ENCODE measurements around the gene CD209.

CD209 gene

GRCh38 chr19:7778081-7778480 lies 30.7 kb upstream of the CD209 start:
- Histone ChIP-seq H3K36me3 (ENCODE audit: control insufficient read depth, insufficient read depth, low read length) (no peaks in the 10 kb centered on the region), H3K27me3 (replicated peaks; ENCODE audit: control insufficient read depth, insufficient read depth, low read length) (no peaks in the 10 kb centered on the region), H3K4me3 (replicated peaks; ENCODE audit: low read depth, low read length) (no peak overlapping the region)
- DNase-seq (ENCODE audit: extremely low read depth, insufficient read length) = no peak
- no peak for TF ChIP-seq CTCF (IDR thresholded peaks at IDR 0.05; ENCODE audit: insufficient read depth, low read length, poor library complexity, severe bottlenecking)

GRCh38 chr19:7775761-7776160 lies 28.4 kb upstream of the CD209 start:
- no peaks in the 10 kb centered on the region for H3K36me3 ChIP-seq (ENCODE audit: control insufficient read depth, insufficient read depth, low read length)
- DNase-seq (ENCODE audit: extremely low read depth, insufficient read length) = no peak
- H3K4me3 ChIP-seq (replicated peaks; ENCODE audit: low read depth, low read length) = no peak overlapping the region
- TF ChIP-seq CTCF (IDR thresholded peaks at IDR 0.05; ENCODE audit: insufficient read depth, low read length, poor library complexity, severe bottlenecking) = no peak
- H3K27me3 ChIP-seq (replicated peaks; ENCODE audit: control insufficient read depth, insufficient read depth, low read length) = no peaks in the 10 kb centered on the region

GRCh38 chr19:7773841-7774240 lies 26.5 kb upstream of the CD209 start:
- H3K4me3 ChIP-seq (replicated peaks; ENCODE audit: low read depth, low read length) = no peak overlapping the region
- H3K27me3 ChIP-seq (replicated peaks; ENCODE audit: control insufficient read depth, insufficient read depth, low read length) = no peaks in the 10 kb centered on the region
- DNase-seq (ENCODE audit: extremely low read depth, insufficient read length) = no peak
- no peaks in the 10 kb centered on the region for H3K36me3 ChIP-seq (ENCODE audit: control insufficient read depth, insufficient read depth, low read length)
- no peak for TF ChIP-seq CTCF (IDR thresholded peaks at IDR 0.05; ENCODE audit: insufficient read depth, low read length, poor library complexity, severe bottlenecking)

GRCh38 chr19:7772752-7773291 lies 25.5 kb upstream of the CD209 start:
- DNase-seq (ENCODE audit: extremely low read depth, insufficient read length) = peak; percentile 38
- Histone ChIP-seq H3K4me3 (replicated peaks; ENCODE audit: low read depth, low read length) (no peak overlapping the region), H3K27me3 (replicated peaks; ENCODE audit: control insufficient read depth, insufficient read depth, low read length) (no peaks in the 10 kb centered on the region), H3K36me3 (ENCODE audit: control insufficient read depth, insufficient read depth, low read length) (no peaks in the 10 kb centered on the region)
- no peak for TF ChIP-seq CTCF (IDR thresholded peaks at IDR 0.05; ENCODE audit: insufficient read depth, low read length, poor library complexity, severe bottlenecking)

GRCh38 chr19:7771072-7771471 lies 23.7 kb upstream of the CD209 start:
- Histone ChIP-seq H3K4me3 (replicated peaks; ENCODE audit: low read depth, low read length) (no peak overlapping the region), H3K36me3 (ENCODE audit: control insufficient read depth, insufficient read depth, low read length) (no peaks in the 10 kb centered on the region), H3K27me3 (replicated peaks; ENCODE audit: control insufficient read depth, insufficient read depth, low read length) (no peaks in the 10 kb centered on the region)
- no peak for DNase-seq (ENCODE audit: extremely low read depth, insufficient read length)
- TF ChIP-seq CTCF (IDR thresholded peaks at IDR 0.05; ENCODE audit: insufficient read depth, low read length, poor library complexity, severe bottlenecking) = no peak

- Histone ChIP-seq H3K36me3 (ENCODE audit: control insufficient read depth, insufficient read depth, low read length) (no peaks in the 10 kb centered on the region), H3K4me3 (replicated peaks; ENCODE audit: low read depth, low read length) (no peak overlapping the region), H3K27me3 (replicated peaks; ENCODE audit: control insufficient read depth, insufficient read depth, low read length) (no peaks in the 10 kb centered on the region)
- no peak for DNase-seq (ENCODE audit: extremely low read depth, insufficient read length)
- no peak for TF ChIP-seq CTCF (IDR thresholded peaks at IDR 0.05; ENCODE audit: insufficient read depth, low read length, poor library complexity, severe bottlenecking)
Measured at GRCh38 chr19:7769171-7769570, 21.8 kb upstream of the CD209 start.
